ENCODE results near the gene PSMD2. TPM values are rescaled to one million over a fixed set of nuclear protein-coding genes. Genes with fewer than 3 reads are reported as not detected.

Gene PSMD2
- total and polyA plus RNA-seq, 2 of the 8 experiments (the other 6 are each of a cell fraction or from before 2014, with no cell fraction given): 350 to 363 TPM

DNA sequence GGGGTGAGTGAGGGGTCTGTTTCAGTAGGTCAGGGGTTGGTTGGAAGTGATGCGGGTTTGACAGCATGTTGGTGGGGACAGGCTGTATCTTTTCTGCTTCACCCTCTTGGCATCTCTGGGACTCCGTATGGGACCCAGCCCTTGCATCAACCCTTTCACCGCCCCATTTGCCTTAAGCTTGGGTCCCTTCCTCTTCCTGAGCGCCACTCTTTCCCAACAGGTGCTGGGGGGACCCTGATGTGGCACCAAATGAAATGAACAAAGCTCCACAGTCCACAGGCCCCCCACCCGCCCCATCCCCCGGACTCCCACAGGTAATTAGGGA is 16.5 kb downstream of the PSMD2 start:
- H3K79me2 ChIP-seq (ENCODE audit: control insufficient read depth in 1 of 2, insufficient read depth in 2 of 2, low read length in 2 of 2): peaks cover 37 to 58% of the 10 kb centered on the region in 2 experiments
- CTCF ChIA-PET (ENCODE audit: partially characterized antibody): interaction anchor here (0.6 to 1.9 kb wide), 6 partner anchors 9 to 111 kb away, joined by 3 to 4 read pairs (median 4); no protein-coding TSS in a partner anchor
- no peaks in the 10 kb centered on the region for H3K27me3 ChIP-seq (replicated peaks in 1 of 4; ENCODE audit: control insufficient read depth in 3 of 4, extremely low read depth in 1 of 4, insufficient read depth in 3 of 4, low read length in 3 of 4)
- H4K8ac ChIP-seq (ENCODE audit: extremely low read depth, insufficient read depth, low read length): peak overlapping the region; percentile 96; the same call in 1 of the 2 replicates
- H3K18ac ChIP-seq (ENCODE audit: extremely low read depth, low read length): peak overlapping the region; percentile 19; the same call in 1 of the 2 replicates
- peaks cover 29 to 33% of the 10 kb centered on the region in 2 experiments for H4K20me1 ChIP-seq (replicated peaks in 1 of 2; ENCODE audit: control insufficient read depth in 1 of 2, insufficient read depth in 2 of 2, low read length in 2 of 2)
- peak overlapping the region; percentile 46 for H3K56ac ChIP-seq (replicated peaks; ENCODE audit: insufficient read length, low read depth, low read length)
- H3K4me1 ChIP-seq (replicated peaks in 1 of 4; ENCODE audit: control insufficient read depth in 3 of 4, insufficient read depth in 4 of 4, low read length in 3 of 4): peaks cover 3 to 9% (median 6%) of the 10 kb centered on the region in 4 experiments
- H4K91ac ChIP-seq (replicated peaks; ENCODE audit: insufficient read length, low read length): no peak overlapping the region
- no peak overlapping the region for H2AFZ ChIP-seq (ENCODE audit: low read length)
- peak overlapping the region; percentile 85 to 97 for H3K4me2 ChIP-seq (ENCODE audit: insufficient read depth in 1 of 2, low read depth in 2 of 2, low read length in 2 of 2)
- no peak overlapping the region for H2AK5ac ChIP-seq (ENCODE audit: low read depth, low read length)
- POLR2A ChIA-PET (ENCODE audit: partially characterized antibody): interaction anchor here (0.6 to 12.3 kb wide), 20 partner anchors 10 to 431 kb away, joined by 3 to 148 read pairs (median 4); partner anchors contain the start of genes CLCN2, EIF2B5, FAM131A and PARL
- H3K9me3 ChIP-seq (ENCODE audit: insufficient read depth in 2 of 2, low read depth in 1 of 2, low read length in 1 of 2): no peaks in the 10 kb centered on the region
- peak overlapping the region; percentile 80 for H4K5ac ChIP-seq (ENCODE audit: insufficient read length, low read depth, low read length)
- 7% methylated on average over 3 of the region's 6 CpGs; no CpG with 5 or more reads in 1 of the 2 experiments for WGBS, 2 experiments (ENCODE audit: extremely low coverage in 1 of 2, insufficient coverage in 1 of 2, insufficient read length in 1 of 2, insufficient replicate concordance in 2 of 2, low coverage in 1 of 2, low lambda C conversion rate in 2 of 2, missing lambda C conversion rate in 1 of 2)
- DNase-seq (ENCODE audit: low read depth in 1 of 2, low spot score in 2 of 2) (no peak), FAIRE-seq (no peak)
- no peak overlapping the region for H3K14ac ChIP-seq (ENCODE audit: insufficient read length)
- no peak overlapping the region for H2BK12ac ChIP-seq (ENCODE audit: low read depth, low read length)
- peaks cover 11% of the 10 kb centered on the region for H3K79me1 ChIP-seq (ENCODE audit: low read depth, low read length)
- H2BK15ac ChIP-seq (ENCODE audit: low read length): no peak overlapping the region
- no peak overlapping the region for H2BK120ac ChIP-seq (replicated peaks; ENCODE audit: low read depth, low read length)
- no peak overlapping the region for H2BK20ac ChIP-seq (ENCODE audit: low read length)
- H3K23me2 ChIP-seq (ENCODE audit: low read depth, low read length): no peaks in the 10 kb centered on the region; the same call in 1 of the 2 replicates
- peak overlapping the region; percentile 82 for H3K27ac ChIP-seq (ENCODE audit: low read depth, low read length)
- H3K4me3 ChIP-seq (ENCODE audit: extremely low read depth in 1 of 4, insufficient read depth in 2 of 4, low read depth in 3 of 4, low read length in 4 of 4): peak overlapping the region; percentile 44 to 96 (median 77)
- TF ChIP-seq POLR2A (IDR thresholded peaks at IDR 0.05; ENCODE audit: control extremely low read depth in 1 of 2, low read depth in 2 of 2, low read length in 2 of 2) (0 out of 3 replicates have a peak, but pooled peaks of 1 of the 2 experiments have one; percentile 21), NRF1 (IDR thresholded peaks at IDR 0.05; ENCODE audit: low read depth, low read length) (no peak), JUN (IDR thresholded peaks at IDR 0.05; ENCODE audit: low read depth, low read length) (no peak), EZH2 (IDR thresholded peaks at IDR 0.05; ENCODE audit: low read depth, low read length, severe bottlenecking) (no peak), CTBP2 (IDR thresholded peaks at IDR 0.05; ENCODE audit: borderline replicate concordance, insufficient read depth, insufficient read length, low read length) (no peak), YY1 (IDR thresholded peaks at IDR 0.05; ENCODE audit: low read depth, low read length) (no peak), BACH1 (IDR thresholded peaks at IDR 0.05; ENCODE audit: low read length) (no peak)
- TF ChIP-seq, protein P1, sequence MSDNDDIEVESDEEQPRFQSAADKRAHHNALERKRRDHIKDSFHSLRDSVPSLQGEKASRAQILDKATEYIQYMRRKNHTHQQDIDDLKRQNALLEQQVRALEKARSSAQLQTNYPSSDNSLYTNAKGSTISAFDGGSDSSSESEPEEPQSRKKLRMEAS (IDR thresholded peaks at IDR 0.05): no peak
- TF ChIP-seq, protein P2, sequence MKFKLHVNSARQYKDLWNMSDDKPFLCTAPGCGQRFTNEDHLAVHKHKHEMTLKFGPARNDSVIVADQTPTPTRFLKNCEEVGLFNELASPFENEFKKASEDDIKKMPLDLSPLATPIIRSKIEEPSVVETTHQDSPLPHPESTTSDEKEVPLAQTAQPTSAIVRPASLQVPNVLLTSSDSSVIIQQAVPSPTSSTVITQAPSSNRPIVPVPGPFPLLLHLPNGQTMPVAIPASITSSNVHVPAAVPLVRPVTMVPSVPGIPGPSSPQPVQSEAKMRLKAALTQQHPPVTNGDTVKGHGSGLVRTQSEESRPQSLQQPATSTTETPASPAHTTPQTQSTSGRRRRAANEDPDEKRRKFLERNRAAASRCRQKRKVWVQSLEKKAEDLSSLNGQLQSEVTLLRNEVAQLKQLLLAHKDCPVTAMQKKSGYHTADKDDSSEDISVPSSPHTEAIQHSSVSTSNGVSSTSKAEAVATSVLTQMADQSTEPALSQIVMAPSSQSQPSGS (IDR thresholded peaks at IDR 0.05; ENCODE audit: low read length): 0 out of 2 replicates have a peak, but pooled peaks have one; percentile 9
- peak overlapping the region; percentile 66; the same call in 1 of the 2 replicates for H2BK5ac ChIP-seq (ENCODE audit: low read depth, low read length)
- peak overlapping the region; percentile 85 for H3K4ac ChIP-seq (replicated peaks; ENCODE audit: insufficient read length, low read depth, low read length)
- peaks cover 10 to 38% (median 22%) of the 10 kb centered on the region in 4 experiments; a peak in 7 of 8 replicates for H3K36me3 ChIP-seq (ENCODE audit: control insufficient read depth in 2 of 4, insufficient read depth in 4 of 4, low read length in 3 of 4)
- H3K9ac ChIP-seq (replicated peaks in 1 of 4; ENCODE audit: extremely low read depth in 1 of 4, low read depth in 3 of 4, low read length in 3 of 4): peak overlapping the region; percentile 70 to 99 (median 88)
- no peak overlapping the region for H3K23ac ChIP-seq (ENCODE audit: insufficient read length)

All from H1 (cell line).